HEK293 (cell line): Measurements from ENCODE around the gene PLXND1.
A peak's percentile ranks its signal among the peaks of the same experiment; 100 is the strongest.

Source experiments
- CTCF ChIA-PET: fragments of 350-600 bp; formaldehyde crosslinking; extraction: SDS; loops from one replicate; lab custom pipeline; 2021; ENCODE audit warnings: antibody characterized with exemption; lab: Yijun Ruan, JAX
- POLR2A ChIA-PET: fragments of 300-600 bp; formaldehyde crosslinking; extraction: SDS; loops from one replicate; lab custom pipeline; 2020; ENCODE audit warnings: antibody characterized with exemption, inconsistent platforms; lab: Yijun Ruan, JAX
- H3K27ac ChIP-seq: fragments of 200-500 bp; sonication (Bioruptor generic); 2 replicates; pipeline ENCODE4 v1.5.1; 2014; ENCODE audit warnings: low read depth, low read length, control low read depth, inconsistent platforms; ENCODE audit errors: extremely low read depth
- H3K36me3 ChIP-seq, 2 experiments: fragments of 200-500 bp in 1 of 2; sonication (Bioruptor generic) in 1 of 2; 1 replicate in 1 of 2; 2 replicates in 1 of 2; pipeline ENCODE4 v1.5.1; 2014 to 2017; ENCODE audit warnings: inconsistent platforms in 2 of 2, low read length in 2 of 2; ENCODE audit not compliant: control insufficient read depth in 2 of 2, insufficient read depth in 1 of 2
- H3K4me1 ChIP-seq: fragments of 200-500 bp; sonication (Bioruptor generic); 2 replicates; pipeline ENCODE4 v1.5.1; 2014; ENCODE audit warnings: mild to moderate bottlenecking, low read length, inconsistent platforms; ENCODE audit not compliant: control insufficient read depth, insufficient read depth
- H3K4me3 ChIP-seq: 2 replicates; pipeline ENCODE4 v1.5.1; 2011; ENCODE audit warnings: low read depth, mild to moderate bottlenecking, control low read depth, low read length, moderate library complexity
- H3K9me3 ChIP-seq: fragments of 200-500 bp; sonication (Bioruptor generic); 2 replicates; pipeline ENCODE4 v1.5.1; 2014; ENCODE audit warnings: low read depth, low read length, inconsistent platforms; ENCODE audit not compliant: control insufficient read depth, insufficient read depth
- BCL11B ChIP-seq: fragments of 450-650 bp; formaldehyde crosslinking; IDR thresholded peaks from 2 replicates; pipeline ENCODE4 v1.5.1; 2016; ENCODE audit warnings: low read depth, missing biosample characterization, missing genetic modification characterization
- IKZF3 ChIP-seq: fragments of 450-650 bp; IDR thresholded peaks from 2 replicates; pipeline ENCODE4 v1.5.0; 2018; ENCODE audit warnings: missing biosample characterization, mild to moderate bottlenecking, missing genetic modification characterization, moderate library complexity
- KLF7 ChIP-seq: fragments of 450-650 bp; formaldehyde crosslinking; IDR thresholded peaks from 2 replicates; pipeline ENCODE4 v1.5.1; 2016; ENCODE audit warnings: missing biosample characterization, missing genetic modification characterization, borderline replicate concordance
- SP2 ChIP-seq: fragments of 450-650 bp; formaldehyde crosslinking; IDR thresholded peaks from 2 replicates; pipeline ENCODE4 v1.5.1; 2016; ENCODE audit warnings: missing biosample characterization, missing genetic modification characterization
- SP7 ChIP-seq: fragments of 450-650 bp; formaldehyde crosslinking; IDR thresholded peaks from 2 replicates; pipeline ENCODE4 v1.5.1; 2016; ENCODE audit warnings: missing biosample characterization, missing genetic modification characterization
- YY1 ChIP-seq: fragments of 450-650 bp; formaldehyde crosslinking; IDR thresholded peaks from 2 replicates; pipeline ENCODE4 v1.5.1; 2018; ENCODE audit warnings: missing biosample characterization, missing genetic modification characterization
- ZBTB20 ChIP-seq: fragments of 450-650 bp; formaldehyde crosslinking; IDR thresholded peaks from 2 replicates; pipeline ENCODE4 v1.5.1; 2016; ENCODE audit warnings: missing biosample characterization, missing genetic modification characterization
- ZBTB48 ChIP-seq: fragments of 450-650 bp; formaldehyde crosslinking; IDR thresholded peaks from 2 replicates; pipeline ENCODE4 v1.5.1; 2016; ENCODE audit warnings: missing biosample characterization, missing genetic modification characterization
- ZBTB7A ChIP-seq: fragments of 450-650 bp; formaldehyde crosslinking; IDR thresholded peaks from 2 replicates; pipeline ENCODE4 v1.5.1; 2016; ENCODE audit warnings: low read depth, missing biosample characterization, missing genetic modification characterization
- ZIC2 ChIP-seq: fragments of 450-650 bp; formaldehyde crosslinking; IDR thresholded peaks from 2 replicates; pipeline ENCODE4 v1.5.1; 2016; ENCODE audit warnings: missing biosample characterization, missing genetic modification characterization
- ZNF169 ChIP-seq: fragments of 450-650 bp; formaldehyde crosslinking; IDR thresholded peaks from 2 replicates; pipeline ENCODE4 v1.5.1; 2016; ENCODE audit warnings: missing biosample characterization, missing genetic modification characterization
- ZNF184 ChIP-seq: fragments of 450-650 bp; IDR thresholded peaks from 2 replicates; pipeline ENCODE4 v1.5.1; 2018; ENCODE audit warnings: missing biosample characterization, mild to moderate bottlenecking, missing genetic modification characterization
- ZNF266 ChIP-seq: fragments of 450-650 bp; formaldehyde crosslinking; IDR thresholded peaks from 2 replicates; pipeline ENCODE4 v1.5.1; 2016; ENCODE audit warnings: missing biosample characterization, missing genetic modification characterization, low read depth
- ZNF341 ChIP-seq: fragments of 450-650 bp; formaldehyde crosslinking; IDR thresholded peaks from 2 replicates; pipeline ENCODE4; 2016; ENCODE audit warnings: low read depth, missing biosample characterization, missing genetic modification characterization
- ZNF350 ChIP-seq: fragments of 450-650 bp; formaldehyde crosslinking; IDR thresholded peaks from 2 replicates; pipeline ENCODE4 v1.5.0; 2017; ENCODE audit warnings: missing biosample characterization, mild to moderate bottlenecking, missing genetic modification characterization
- ZNF426 ChIP-seq: fragments of 450-650 bp; formaldehyde crosslinking; IDR thresholded peaks from 2 replicates; pipeline ENCODE4 v1.5.1; 2017; ENCODE audit warnings: missing biosample characterization, missing genetic modification characterization, mild to moderate bottlenecking, inconsistent platforms, moderate library complexity
- ZNF548 ChIP-seq: fragments of 450-650 bp; formaldehyde crosslinking; IDR thresholded peaks from 2 replicates; pipeline ENCODE4 v1.5.1; 2016; ENCODE audit warnings: missing biosample characterization, missing genetic modification characterization
- ZNF549 ChIP-seq: fragments of 450-650 bp; IDR thresholded peaks from 2 replicates; pipeline ENCODE4 v1.5.1; 2018; ENCODE audit warnings: missing biosample characterization, missing genetic modification characterization, mild to moderate bottlenecking, inconsistent platforms, moderate library complexity
- ZNF585B ChIP-seq: fragments of 450-650 bp; formaldehyde crosslinking; IDR thresholded peaks from 2 replicates; pipeline ENCODE4 v1.5.1; 2016; ENCODE audit warnings: missing biosample characterization, missing genetic modification characterization
- ZNF776 ChIP-seq: fragments of 450-650 bp; formaldehyde crosslinking; IDR thresholded peaks from 2 replicates; pipeline ENCODE4 v1.5.0; 2017; ENCODE audit warnings: missing biosample characterization, missing genetic modification characterization, borderline replicate concordance
- TF ChIP-seq, protein P1 (sequence below): fragments of 450-650 bp; formaldehyde crosslinking; optimal IDR thresholded peaks from 2 replicates; pipeline ENCODE3; 2016; ENCODE audit warnings: missing biosample characterization, mild to moderate bottlenecking, missing genetic modification characterization
- TF ChIP-seq, protein P2 (sequence below): fragments of 450-650 bp; formaldehyde crosslinking; IDR thresholded peaks from 2 replicates; pipeline ENCODE4 v1.5.1; 2016; ENCODE audit warnings: missing biosample characterization, missing genetic modification characterization
- TF ChIP-seq, protein P3 (sequence below): fragments of 450-650 bp; formaldehyde crosslinking; IDR thresholded peaks from 2 replicates; pipeline ENCODE4 v1.5.1; 2017; ENCODE audit warnings: missing biosample characterization, missing genetic modification characterization
- TF ChIP-seq, protein P4 (sequence below): fragments of 450-650 bp; formaldehyde crosslinking; IDR thresholded peaks from 2 replicates; pipeline ENCODE4 v1.5.1; 2017; ENCODE audit warnings: missing biosample characterization, mild to moderate bottlenecking, missing genetic modification characterization, moderate library complexity
- TF ChIP-seq, protein P5 (sequence below): fragments of 450-650 bp; formaldehyde crosslinking; IDR thresholded peaks from 2 replicates; pipeline ENCODE4 v1.5.1; 2016; ENCODE audit warnings: missing biosample characterization, missing genetic modification characterization, low read depth

PLXND1 gene

DNA sequence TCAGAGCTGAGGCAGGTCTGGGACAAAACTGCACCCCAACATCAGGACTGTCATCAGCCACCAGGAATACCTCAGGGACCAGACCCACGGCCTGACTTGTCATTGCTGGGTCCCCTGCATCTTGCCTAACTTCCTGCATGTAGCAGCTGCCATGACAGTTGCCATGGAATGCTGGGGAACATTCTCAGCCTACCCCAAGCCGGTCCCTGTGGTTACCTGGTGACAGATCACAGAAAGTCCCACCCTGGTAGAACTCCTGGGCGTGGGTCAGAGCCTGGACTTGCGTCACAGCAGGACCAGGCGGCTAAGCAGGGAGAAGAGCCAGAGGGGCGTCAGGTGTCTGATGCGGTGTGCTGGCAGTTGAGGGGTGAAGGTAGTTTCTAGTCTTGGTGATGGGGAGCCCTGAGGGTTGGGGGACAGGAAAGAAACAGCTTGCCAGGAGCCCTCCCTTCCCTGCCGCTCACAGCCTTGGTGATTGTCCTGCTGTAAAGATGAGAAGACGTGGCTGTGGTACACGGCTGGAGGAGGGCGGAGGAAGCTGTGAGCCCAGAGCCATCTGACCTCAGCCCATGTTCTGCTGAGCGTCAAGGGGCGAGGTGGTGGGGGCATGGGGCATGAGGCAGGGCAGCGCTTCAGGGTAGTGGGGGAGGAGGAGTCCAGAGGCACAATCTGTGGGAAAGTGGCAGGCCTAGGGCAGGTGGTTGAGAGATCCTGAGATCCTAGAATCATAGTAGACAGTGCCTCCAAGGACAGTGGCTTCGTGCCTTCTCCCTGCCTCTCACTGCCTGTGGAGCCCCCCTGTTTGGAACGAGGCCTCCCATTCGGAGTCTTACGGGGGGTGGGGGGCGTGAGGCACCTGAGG is 58.1 kb downstream of the PLXND1 start:
- H3K27ac ChIP-seq = no peak overlapping the region
- no peaks in the 10 kb centered on the region for H3K4me1 ChIP-seq
- ChIA-PET CTCF (no interaction called here), POLR2A (no interaction called here)
- no peak overlapping the region for H3K4me3 ChIP-seq
- no peak for TF ChIP-seq ZBTB7A (tag by site-specific recombination)
- TF ChIP-seq, protein P1, sequence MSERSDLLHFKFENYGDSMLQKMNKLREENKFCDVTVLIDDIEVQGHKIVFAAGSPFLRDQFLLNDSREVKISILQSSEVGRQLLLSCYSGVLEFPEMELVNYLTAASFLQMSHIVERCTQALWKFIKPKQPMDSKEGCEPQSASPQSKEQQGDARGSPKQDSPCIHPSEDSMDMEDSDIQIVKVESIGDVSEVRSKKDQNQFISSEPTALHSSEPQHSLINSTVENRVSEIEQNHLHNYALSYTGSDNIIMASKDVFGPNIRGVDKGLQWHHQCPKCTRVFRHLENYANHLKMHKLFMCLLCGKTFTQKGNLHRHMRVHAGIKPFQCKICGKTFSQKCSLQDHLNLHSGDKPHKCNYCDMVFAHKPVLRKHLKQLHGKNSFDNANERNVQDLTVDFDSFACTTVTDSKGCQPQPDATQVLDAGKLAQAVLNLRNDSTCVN (tag by site-specific recombination) = no peak
- no peak for TF ChIP-seq SP7
- TF ChIP-seq, protein P2, sequence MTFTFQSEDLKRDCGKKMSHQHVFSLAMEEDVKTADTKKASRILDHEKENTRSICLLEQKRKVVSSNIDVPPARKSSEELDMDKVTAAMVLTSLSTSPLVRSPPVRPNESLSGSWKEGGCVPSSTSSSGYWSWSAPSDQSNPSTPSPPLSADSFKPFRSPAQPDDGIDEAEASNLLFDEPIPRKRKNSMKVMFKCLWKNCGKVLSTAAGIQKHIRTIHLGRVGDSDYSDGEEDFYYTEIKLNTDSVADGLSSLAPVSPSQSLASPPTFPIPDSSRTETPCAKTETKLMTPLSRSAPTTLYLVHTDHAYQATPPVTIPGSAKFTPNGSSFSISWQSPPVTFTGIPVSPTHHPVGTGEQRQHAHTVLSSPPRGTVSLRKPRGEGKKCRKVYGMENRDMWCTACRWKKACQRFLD (tag by site-specific recombination) = no peak
- TF ChIP-seq KLF7 (tag by site-specific recombination) = no peak
- no peak for TF ChIP-seq ZNF169 (tag by site-specific recombination)
- no peak for TF ChIP-seq ZNF341 (tag by site-specific recombination)
- TF ChIP-seq ZNF184 = no peak
- TF ChIP-seq IKZF3 (tag by site-specific recombination) = no peak
- no peak for TF ChIP-seq ZNF426 (tag by site-specific recombination)
- no peak for TF ChIP-seq ZBTB20 (tag by site-specific recombination)
- TF ChIP-seq ZNF548 = no peak
- TF ChIP-seq ZNF585B (tag by site-specific recombination) = no peak
- TF ChIP-seq ZNF549 (tag by site-specific recombination) = no peak
- no peak for TF ChIP-seq ZNF350
- TF ChIP-seq ZIC2 (tag by site-specific recombination) = no peak
- TF ChIP-seq, protein P3, sequence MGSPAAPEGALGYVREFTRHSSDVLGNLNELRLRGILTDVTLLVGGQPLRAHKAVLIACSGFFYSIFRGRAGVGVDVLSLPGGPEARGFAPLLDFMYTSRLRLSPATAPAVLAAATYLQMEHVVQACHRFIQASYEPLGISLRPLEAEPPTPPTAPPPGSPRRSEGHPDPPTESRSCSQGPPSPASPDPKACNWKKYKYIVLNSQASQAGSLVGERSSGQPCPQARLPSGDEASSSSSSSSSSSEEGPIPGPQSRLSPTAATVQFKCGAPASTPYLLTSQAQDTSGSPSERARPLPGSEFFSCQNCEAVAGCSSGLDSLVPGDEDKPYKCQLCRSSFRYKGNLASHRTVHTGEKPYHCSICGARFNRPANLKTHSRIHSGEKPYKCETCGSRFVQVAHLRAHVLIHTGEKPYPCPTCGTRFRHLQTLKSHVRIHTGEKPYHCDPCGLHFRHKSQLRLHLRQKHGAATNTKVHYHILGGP (tag by site-specific recombination) = no peak
- TF ChIP-seq SP2 (tag by site-specific recombination) = no peak
- no peak for TF ChIP-seq ZNF266 (tag by site-specific recombination)
- TF ChIP-seq BCL11B (tag by site-specific recombination) = no peak
- no peaks in the 10 kb centered on the region for H3K9me3 ChIP-seq
- H3K36me3 ChIP-seq = no peaks in the 10 kb centered on the region

DNA sequence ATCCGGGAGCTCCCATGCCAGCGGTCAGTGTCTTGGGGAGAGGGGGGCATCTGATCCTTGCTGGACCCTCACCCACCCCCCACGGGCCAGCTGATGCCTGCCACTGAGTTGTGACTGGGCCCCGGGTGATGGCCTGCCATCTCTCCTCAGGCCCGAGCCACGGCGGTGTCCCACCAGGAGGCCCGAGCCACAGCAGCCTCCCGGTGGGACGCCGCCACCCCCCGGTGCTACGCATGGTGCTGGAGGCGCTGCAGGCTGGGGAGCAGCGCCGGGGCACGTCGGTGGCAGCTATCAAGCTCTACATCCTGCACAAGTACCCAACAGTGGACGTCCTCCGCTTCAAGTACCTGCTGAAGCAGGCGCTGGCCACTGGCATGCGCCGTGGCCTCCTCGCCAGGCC is 59.2 kb downstream of the PLXND1 start:
- Histone ChIP-seq H3K4me3 (no peak overlapping the region), H3K36me3 (no peaks in the 10 kb centered on the region), H3K9me3 (no peaks in the 10 kb centered on the region), H3K27ac (no peak overlapping the region), H3K4me1 (no peaks in the 10 kb centered on the region)
- no peak for TF ChIP-seq ZBTB48 (tag by site-specific recombination)
- TF ChIP-seq ZIC2 (tag by site-specific recombination) = peak; percentile 30; the same call in 1 of the 2 replicates
- TF ChIP-seq, protein P4, sequence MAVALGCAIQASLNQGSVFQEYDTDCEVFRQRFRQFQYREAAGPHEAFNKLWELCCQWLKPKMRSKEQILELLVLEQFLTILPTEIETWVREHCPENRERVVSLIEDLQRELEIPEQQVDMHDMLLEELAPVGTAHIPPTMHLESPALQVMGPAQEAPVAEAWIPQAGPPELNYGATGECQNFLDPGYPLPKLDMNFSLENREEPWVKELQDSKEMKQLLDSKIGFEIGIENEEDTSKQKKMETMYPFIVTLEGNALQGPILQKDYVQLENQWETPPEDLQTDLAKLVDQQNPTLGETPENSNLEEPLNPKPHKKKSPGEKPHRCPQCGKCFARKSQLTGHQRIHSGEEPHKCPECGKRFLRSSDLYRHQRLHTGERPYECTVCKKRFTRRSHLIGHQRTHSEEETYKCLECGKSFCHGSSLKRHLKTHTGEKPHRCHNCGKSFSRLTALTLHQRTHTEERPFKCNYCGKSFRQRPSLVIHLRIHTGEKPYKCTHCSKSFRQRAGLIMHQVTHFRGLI = no peak
- no peak for TF ChIP-seq YY1
- TF ChIP-seq ZNF776 (tag by site-specific recombination) = no peak
- TF ChIP-seq, protein P5, sequence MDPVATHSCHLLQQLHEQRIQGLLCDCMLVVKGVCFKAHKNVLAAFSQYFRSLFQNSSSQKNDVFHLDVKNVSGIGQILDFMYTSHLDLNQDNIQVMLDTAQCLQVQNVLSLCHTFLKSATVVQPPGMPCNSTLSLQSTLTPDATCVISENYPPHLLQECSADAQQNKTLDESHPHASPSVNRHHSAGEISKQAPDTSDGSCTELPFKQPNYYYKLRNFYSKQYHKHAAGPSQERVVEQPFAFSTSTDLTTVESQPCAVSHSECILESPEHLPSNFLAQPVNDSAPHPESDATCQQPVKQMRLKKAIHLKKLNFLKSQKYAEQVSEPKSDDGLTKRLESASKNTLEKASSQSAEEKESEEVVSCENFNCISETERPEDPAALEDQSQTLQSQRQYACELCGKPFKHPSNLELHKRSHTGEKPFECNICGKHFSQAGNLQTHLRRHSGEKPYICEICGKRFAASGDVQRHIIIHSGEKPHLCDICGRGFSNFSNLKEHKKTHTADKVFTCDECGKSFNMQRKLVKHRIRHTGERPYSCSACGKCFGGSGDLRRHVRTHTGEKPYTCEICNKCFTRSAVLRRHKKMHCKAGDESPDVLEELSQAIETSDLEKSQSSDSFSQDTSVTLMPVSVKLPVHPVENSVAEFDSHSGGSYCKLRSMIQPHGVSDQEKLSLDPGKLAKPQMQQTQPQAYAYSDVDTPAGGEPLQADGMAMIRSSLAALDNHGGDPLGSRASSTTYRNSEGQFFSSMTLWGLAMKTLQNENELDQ = no peak
- CTCF ChIA-PET = no interaction called here
- POLR2A ChIA-PET = no interaction called here
